Lung (tissue), 12 donors: ENCODE results near the gene PARD6G. TPM values are rescaled to one million over a fixed set of nuclear protein-coding genes. Genes with fewer than 3 reads are reported as not detected.

Source experiments
- ATAC-seq: fragments of 200-7000 bp; cut with Tn5 transposase; one replicate; pipeline ENCODE4 v1.9.1; 2020; ENCODE audit warnings: moderate number of reproducible peaks; ENCODE audit not compliant: insufficient read depth, low FRiP score
- DNase-seq, 3 donors: peaks; one replicate each; pipeline ENCODE4 v3.0.0-alpha.2; 2013 to 2017
- H3K27ac ChIP-seq, 2 donors: one replicate each; pipeline ENCODE4 v1.5.1; 2013; ENCODE audit warnings: mild to moderate bottlenecking in 2 of 2, moderate library complexity in 2 of 2, control low read depth in 1 of 2, inconsistent platforms in 1 of 2, low read depth in 1 of 2, low read length in 1 of 2
- H3K27me3 ChIP-seq, 3 donors: one replicate each; pipeline ENCODE4 v1.5.1; 2013; ENCODE audit warnings: low read length in 2 of 3; ENCODE audit not compliant: control insufficient read depth in 3 of 3, insufficient read depth in 3 of 3
- H3K36me3 ChIP-seq, 4 donors: one replicate each; pipeline ENCODE4 v1.5.1; 2013; ENCODE audit warnings: low read length in 4 of 4, mild to moderate bottlenecking in 1 of 4, moderate library complexity in 1 of 4; ENCODE audit not compliant: control insufficient read depth in 4 of 4, insufficient read depth in 4 of 4
- H3K4me1 ChIP-seq, 5 donors: one replicate each; pipeline ENCODE4 v1.5.1; 2013; ENCODE audit warnings: low read length in 5 of 5, mild to moderate bottlenecking in 2 of 5, moderate library complexity in 1 of 5; ENCODE audit not compliant: control insufficient read depth in 5 of 5, insufficient read depth in 5 of 5
- H3K4me3 ChIP-seq: one replicate; pipeline ENCODE4 v1.5.1; 2013; ENCODE audit warnings: mild to moderate bottlenecking, control low read depth, moderate library complexity
- H3K9ac ChIP-seq, 2 donors: one replicate each; pipeline ENCODE4 v1.5.1; 2013; ENCODE audit warnings: low read length in 2 of 2, control low read depth in 1 of 2; ENCODE audit not compliant: insufficient read depth in 1 of 2
- H3K9me3 ChIP-seq, 4 donors: one replicate each; pipeline ENCODE4 v1.5.1; 2013; ENCODE audit warnings: low read length in 3 of 4, mild to moderate bottlenecking in 1 of 4, moderate library complexity in 1 of 4; ENCODE audit not compliant: control insufficient read depth in 4 of 4, insufficient read depth in 3 of 4
- WGBS, 2 donors: extraction: QIAGEN DNeasy Blood & Tissue Kit; methylation state at CpG; one replicate each; pipeline ENCODE4 v1.1.7; 2013; 5-methylcytosine and 5-hydroxymethylcytosine counted together
- polyA plus RNA-seq, 2 donors: library from polyadenylated mRNA; stranded (reverse); fragments of 200-250 nt; gene quantifications; one replicate each; pipeline ENCODE4 v1.2.1, GENCODE V29; 2013
- total RNA-seq, 2 donors: library from RNA; depleted of rRNA in 1 of 2; stranded (reverse); fragments of >200 nt in 1 of 2; gene quantifications; one replicate each; pipeline ENCODE4 v1.2.1, GENCODE V29; 2014 to 2021
- TF ChIP-seq, protein P1 (sequence below): IDR thresholded peaks from 2 replicates; pipeline ENCODE4 v1.5.1; 2012; ENCODE audit warnings: mild to moderate bottlenecking; ENCODE audit errors: control extremely low read depth, extremely low read depth
- donor health status: control.
- donor health status: control.
- donor health status: Bipolar disorder and iron deficiency.
- donor health status: healthy.
- donor health status: DM: yes; HTN: yes; CAD: no.

PARD6G gene
- total and polyA plus RNA-seq, 4 donors, result 1.8 to 9.8 (median 3.1) TPM

DNA sequence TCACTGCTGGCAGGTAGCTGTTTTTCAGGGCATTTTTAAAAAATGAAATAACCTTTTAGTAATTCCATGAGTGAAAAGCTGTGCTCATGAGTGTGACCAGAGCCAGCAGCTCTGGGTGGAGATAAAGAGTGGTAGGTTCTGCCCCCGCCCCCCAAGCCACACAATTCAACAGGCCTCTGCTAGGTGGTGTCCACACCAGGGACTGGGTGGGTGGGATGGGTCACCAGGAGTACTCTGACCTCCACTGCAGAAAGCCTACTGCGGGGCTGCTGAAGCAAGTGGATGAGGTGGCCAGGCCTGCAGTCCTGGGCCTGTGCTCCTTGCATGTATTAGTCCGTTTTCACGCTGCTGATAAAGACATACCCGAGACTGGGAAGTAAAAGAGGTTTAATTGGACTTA lies 15.3 kb downstream of the PARD6G start:
- no peak for DNase-seq
- Histone ChIP-seq H3K9me3 (peaks cover 0 to 3% (median 0%) of the 10 kb centered on the region in 4 donors), H3K4me1 (peaks cover 0 to 5% (median 0%) of the 10 kb centered on the region in 5 donors), H3K27ac (no peak overlapping the region), H3K27me3 (no peaks in the 10 kb centered on the region), H3K9ac (no peak overlapping the region), H3K4me3 (no peak overlapping the region), H3K36me3 (no peaks in the 10 kb centered on the region)
- 92% methylated on average over 5 of the region's 5 CpGs for WGBS, 2 donors
- TF ChIP-seq, protein P1, sequence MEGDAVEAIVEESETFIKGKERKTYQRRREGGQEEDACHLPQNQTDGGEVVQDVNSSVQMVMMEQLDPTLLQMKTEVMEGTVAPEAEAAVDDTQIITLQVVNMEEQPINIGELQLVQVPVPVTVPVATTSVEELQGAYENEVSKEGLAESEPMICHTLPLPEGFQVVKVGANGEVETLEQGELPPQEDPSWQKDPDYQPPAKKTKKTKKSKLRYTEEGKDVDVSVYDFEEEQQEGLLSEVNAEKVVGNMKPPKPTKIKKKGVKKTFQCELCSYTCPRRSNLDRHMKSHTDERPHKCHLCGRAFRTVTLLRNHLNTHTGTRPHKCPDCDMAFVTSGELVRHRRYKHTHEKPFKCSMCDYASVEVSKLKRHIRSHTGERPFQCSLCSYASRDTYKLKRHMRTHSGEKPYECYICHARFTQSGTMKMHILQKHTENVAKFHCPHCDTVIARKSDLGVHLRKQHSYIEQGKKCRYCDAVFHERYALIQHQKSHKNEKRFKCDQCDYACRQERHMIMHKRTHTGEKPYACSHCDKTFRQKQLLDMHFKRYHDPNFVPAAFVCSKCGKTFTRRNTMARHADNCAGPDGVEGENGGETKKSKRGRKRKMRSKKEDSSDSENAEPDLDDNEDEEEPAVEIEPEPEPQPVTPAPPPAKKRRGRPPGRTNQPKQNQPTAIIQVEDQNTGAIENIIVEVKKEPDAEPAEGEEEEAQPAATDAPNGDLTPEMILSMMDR, result no peak
- no peak for ATAC-seq

GRCh38 chr18:80231616-80232015 lies 15.7 kb downstream of the PARD6G start:
- TF ChIP-seq, protein P1, result no peak
- H3K9ac ChIP-seq, result no peak overlapping the region
- DNase-seq, result no peak
- H3K27ac ChIP-seq, result no peak overlapping the region
- ATAC-seq, result no peak
- H3K9me3 ChIP-seq, result peaks cover 0 to 3% (median 0%) of the 10 kb centered on the region in 4 donors
- WGBS, 2 donors, result 94 to 97% methylated on average over 7 of the region's 7 CpGs
- H3K36me3 ChIP-seq, result no peaks in the 10 kb centered on the region
- peaks cover 0 to 5% (median 0%) of the 10 kb centered on the region in 5 donors for H3K4me1 ChIP-seq
- H3K4me3 ChIP-seq, result no peak overlapping the region
- no peaks in the 10 kb centered on the region for H3K27me3 ChIP-seq

DNA sequence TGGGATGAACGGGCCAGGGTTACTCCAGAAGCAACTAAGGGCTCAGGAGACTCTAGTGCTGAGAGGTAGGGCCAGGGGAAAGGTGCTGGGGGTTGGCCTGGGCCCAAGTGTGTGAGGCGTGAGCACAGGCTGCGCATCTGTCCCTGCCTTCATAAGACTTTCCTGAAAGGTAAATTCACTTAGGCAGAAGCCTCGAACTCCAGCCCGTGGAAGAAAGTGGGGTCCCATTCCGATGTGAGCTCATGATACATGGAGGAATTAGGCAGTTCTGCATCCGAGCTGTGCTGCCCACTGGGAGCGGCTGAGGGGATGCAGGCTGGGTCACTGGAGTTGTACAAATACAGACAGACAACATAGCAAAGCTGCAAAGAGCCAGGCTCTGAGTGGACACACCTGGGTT lies 16.2 kb downstream of the PARD6G start:
- WGBS, 2 donors, result 92 to 95% methylated on average over 8 of the region's 8 CpGs
- Histone ChIP-seq H3K27ac (no peak overlapping the region), H3K36me3 (no peaks in the 10 kb centered on the region), H3K4me1 (peaks cover 0 to 5% (median 0%) of the 10 kb centered on the region in 5 donors), H3K4me3 (no peak overlapping the region), H3K9ac (no peak overlapping the region), H3K27me3 (no peaks in the 10 kb centered on the region), H3K9me3 (peaks cover 0 to 3% (median 0%) of the 10 kb centered on the region in 4 donors)
- DNase-seq (no peak), ATAC-seq (no peak)
- TF ChIP-seq, protein P1, result no peak
